Thoracic aorta (tissue), 2 donors: Measurements from ENCODE around the gene HMG20A. TPM values are rescaled to one million over a fixed set of nuclear protein-coding genes. Genes with fewer than 3 reads are reported as not detected.
A peak's percentile ranks its signal among the peaks of the same experiment; 100 is the strongest.

Experiments
- ATAC-seq: fragments of 150-250 bp; one replicate; pipeline ENCODE4 v1.8.0; 2017; ENCODE audit warnings: low read depth; ENCODE audit not compliant: insufficient number of reproducible peaks, low FRiP score
- DNase-seq: peaks from one replicate; pipeline ENCODE4 v3.0.0-alpha.2; 2020; ENCODE audit warnings: low spot score
- H3K27ac ChIP-seq, 2 donors: fragments of 200-600 bp; sonication (generic); 1 replicate in 1 of 2; 2 replicates in 1 of 2; pipeline ENCODE4 v1.5.1; 2016; ENCODE audit warnings: mild to moderate bottlenecking in 2 of 2, moderate library complexity in 2 of 2
- H3K27me3 ChIP-seq: fragments of 200-600 bp; sonication (generic); replicated peaks from 2 replicates; pipeline ENCODE4 v1.6.0; 2016; ENCODE audit warnings: mild to moderate bottlenecking; ENCODE audit not compliant: insufficient read depth
- H3K36me3 ChIP-seq: fragments of 200-600 bp; sonication (generic); one replicate; pipeline ENCODE4 v1.5.1; 2016
- H3K4me1 ChIP-seq, 2 donors: fragments of 200-600 bp; sonication (generic); 1 replicate in 1 of 2; 2 replicates in 1 of 2; pipeline versions ENCODE4 v1.5.1 to v1.6.0; 2016; ENCODE audit warnings: low read depth in 2 of 2, mild to moderate bottlenecking in 1 of 2; ENCODE audit not compliant: control insufficient read depth in 1 of 2
- H3K4me3 ChIP-seq: fragments of 200-600 bp; sonication (generic); 2 replicates; pipeline ENCODE4 v1.5.1; 2016; ENCODE audit warnings: mild to moderate bottlenecking
- H3K9me3 ChIP-seq: fragments of 200-600 bp; sonication (generic); 2 replicates; pipeline ENCODE4 v1.5.1; 2016
- total RNA-seq, 2 donors: library from RNA; depleted of rRNA; stranded (reverse); fragments of >200 nt; gene quantifications; one replicate each; pipeline versions ENCODE4 v1.1.0 to v1.2.3, GENCODE V29; 2016
- TF ChIP-seq, protein P1 (sequence below): fragments of 200-600 bp; sonication (generic); IDR thresholded peaks from one replicate; pipeline ENCODE4 v1.5.1; 2019; ENCODE audit warnings: antibody characterized with exemption

The HMG20A gene
- total RNA-seq, 2 donors from 2014 or later, result 25.7 to 47.3 TPM

DNA sequence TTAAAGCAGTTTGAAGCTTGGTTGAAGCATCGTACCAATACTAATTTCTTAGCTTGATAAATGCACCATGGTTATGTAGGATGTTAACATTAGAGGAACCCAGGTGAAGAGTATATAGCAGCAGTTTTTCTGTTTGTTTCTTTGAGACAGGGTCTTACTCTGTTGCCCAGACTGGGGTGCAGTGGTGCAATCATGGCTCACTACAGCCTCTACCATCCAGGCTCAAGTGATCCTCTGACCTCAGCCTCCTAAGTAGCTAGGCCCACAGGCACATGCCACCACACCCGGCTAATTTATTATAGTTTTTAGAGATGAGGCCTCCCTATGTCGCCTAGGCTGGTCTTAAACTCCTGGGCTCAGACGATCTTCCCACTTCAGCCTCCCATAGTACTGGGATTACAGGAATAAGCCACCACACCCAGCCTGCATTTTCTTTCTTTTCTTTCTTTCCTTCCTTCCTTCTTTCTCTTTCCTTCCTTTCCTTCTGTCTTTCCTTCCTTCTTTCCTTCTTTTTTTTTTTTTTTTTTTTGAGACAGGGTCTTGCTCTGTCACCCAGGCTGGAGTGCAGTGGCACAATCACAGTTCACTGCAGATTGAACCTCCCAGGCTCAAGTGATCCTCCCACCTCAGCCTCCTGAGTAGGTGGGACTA is 6.9 kb upstream of the HMG20A start:
- H3K27ac ChIP-seq, result no peak overlapping the region
- H3K27me3 ChIP-seq, result no peaks in the 10 kb centered on the region
- ATAC-seq (no peak), DNase-seq (no peak)
- H3K36me3 ChIP-seq, result no peaks in the 10 kb centered on the region
- H3K4me1 ChIP-seq, result peaks cover 18 to 26% of the 10 kb centered on the region in 2 donors
- TF ChIP-seq, protein P1, sequence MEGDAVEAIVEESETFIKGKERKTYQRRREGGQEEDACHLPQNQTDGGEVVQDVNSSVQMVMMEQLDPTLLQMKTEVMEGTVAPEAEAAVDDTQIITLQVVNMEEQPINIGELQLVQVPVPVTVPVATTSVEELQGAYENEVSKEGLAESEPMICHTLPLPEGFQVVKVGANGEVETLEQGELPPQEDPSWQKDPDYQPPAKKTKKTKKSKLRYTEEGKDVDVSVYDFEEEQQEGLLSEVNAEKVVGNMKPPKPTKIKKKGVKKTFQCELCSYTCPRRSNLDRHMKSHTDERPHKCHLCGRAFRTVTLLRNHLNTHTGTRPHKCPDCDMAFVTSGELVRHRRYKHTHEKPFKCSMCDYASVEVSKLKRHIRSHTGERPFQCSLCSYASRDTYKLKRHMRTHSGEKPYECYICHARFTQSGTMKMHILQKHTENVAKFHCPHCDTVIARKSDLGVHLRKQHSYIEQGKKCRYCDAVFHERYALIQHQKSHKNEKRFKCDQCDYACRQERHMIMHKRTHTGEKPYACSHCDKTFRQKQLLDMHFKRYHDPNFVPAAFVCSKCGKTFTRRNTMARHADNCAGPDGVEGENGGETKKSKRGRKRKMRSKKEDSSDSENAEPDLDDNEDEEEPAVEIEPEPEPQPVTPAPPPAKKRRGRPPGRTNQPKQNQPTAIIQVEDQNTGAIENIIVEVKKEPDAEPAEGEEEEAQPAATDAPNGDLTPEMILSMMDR, result no peak
- H3K9me3 ChIP-seq, result no peaks in the 10 kb centered on the region
- H3K4me3 ChIP-seq, result no peak overlapping the region

DNA sequence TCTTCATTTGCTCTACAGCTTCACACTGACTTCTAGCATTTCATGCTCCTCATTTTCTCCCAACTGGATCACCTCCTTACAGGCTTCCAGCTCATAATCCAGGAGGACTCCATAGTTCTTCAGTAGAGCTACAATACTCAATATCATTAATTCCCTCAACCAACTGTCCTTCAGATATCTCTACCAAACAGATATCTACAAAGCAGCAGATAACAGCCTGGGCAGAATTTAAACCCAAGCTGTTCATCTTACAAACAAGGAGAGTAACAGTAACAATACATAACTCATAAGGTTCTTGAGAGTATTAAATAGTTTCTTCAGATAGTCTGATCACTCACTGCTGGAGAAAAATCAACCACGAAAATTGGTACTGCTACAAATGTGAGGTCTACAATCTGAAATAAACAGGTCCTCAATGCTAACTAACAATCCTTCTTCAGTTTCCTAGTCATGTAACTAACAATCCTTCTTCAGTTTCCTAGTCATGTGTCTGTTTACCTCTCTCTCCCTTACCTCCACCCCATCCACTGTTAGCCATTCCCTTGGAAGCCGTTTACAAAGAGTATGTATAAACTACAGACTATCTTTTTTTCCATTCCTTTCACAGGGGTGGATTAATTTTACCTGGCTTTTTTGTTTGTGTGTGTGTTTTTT is 5.8 kb upstream of the HMG20A start:
- H3K36me3 ChIP-seq, result no peaks in the 10 kb centered on the region
- DNase-seq (no peak), ATAC-seq (no peak)
- H3K27me3 ChIP-seq, result no peaks in the 10 kb centered on the region
- no peaks in the 10 kb centered on the region for H3K9me3 ChIP-seq
- H3K4me3 ChIP-seq, result no peak overlapping the region
- TF ChIP-seq, protein P1, result no peak
- no peak overlapping the region for H3K27ac ChIP-seq
- H3K4me1 ChIP-seq, result peaks cover 14 to 21% of the 10 kb centered on the region in 2 donors

DNA sequence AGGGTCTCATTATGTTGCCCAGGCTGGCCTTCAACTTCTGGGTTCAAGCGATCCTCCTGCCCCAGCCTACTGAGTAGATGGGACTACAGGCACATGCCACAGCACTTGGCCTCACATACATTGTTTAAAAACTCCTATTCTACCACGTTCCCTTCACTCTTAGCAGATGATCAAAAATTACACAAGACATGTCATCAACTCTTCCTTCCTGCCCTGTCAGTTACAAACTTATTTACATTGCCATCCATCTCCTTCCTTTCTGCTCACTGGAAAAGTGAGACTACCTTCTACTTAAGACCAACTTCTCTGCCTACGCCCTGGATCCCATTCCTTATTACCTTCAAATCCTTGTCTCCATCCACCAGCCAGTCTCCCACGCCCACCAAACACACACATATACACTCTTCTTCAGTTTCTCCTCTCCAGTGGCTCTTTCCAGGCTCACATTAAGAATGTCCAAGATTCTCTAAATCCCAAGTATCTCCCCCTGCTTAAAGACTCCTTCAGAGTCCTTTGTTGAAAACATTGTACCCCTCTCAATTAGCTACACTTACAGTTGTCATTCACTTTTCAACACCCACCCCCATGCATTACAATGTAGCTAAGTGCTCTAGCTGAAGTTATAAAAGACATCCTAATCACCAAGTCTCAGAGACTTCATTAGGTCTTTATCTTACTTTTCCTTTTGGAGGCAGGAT is 5.1 kb upstream of the HMG20A start:
- DNase-seq (no peak), ATAC-seq (no peak)
- TF ChIP-seq, protein P1, result no peak
- peaks cover 14 to 18% of the 10 kb centered on the region in 2 donors for H3K4me1 ChIP-seq
- no peaks in the 10 kb centered on the region for H3K36me3 ChIP-seq
- H3K27ac ChIP-seq, result no peak overlapping the region
- H3K4me3 ChIP-seq, result no peak overlapping the region
- no peaks in the 10 kb centered on the region for H3K9me3 ChIP-seq
- H3K27me3 ChIP-seq, result no peaks in the 10 kb centered on the region

DNA sequence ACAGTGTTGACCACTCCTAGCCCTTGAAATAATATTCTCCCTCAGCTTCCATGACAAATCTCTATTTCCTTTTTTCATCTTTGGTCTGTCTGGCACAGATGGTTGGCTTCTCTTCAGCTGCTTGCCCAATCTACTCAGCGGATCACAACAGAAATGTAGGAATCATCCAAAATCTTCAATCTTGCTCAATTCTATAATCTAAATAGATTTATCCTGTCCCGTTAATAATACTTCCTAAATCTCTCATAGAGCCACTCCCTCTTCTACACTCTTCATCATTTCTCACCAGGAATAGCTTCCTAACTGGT is 4.6 kb upstream of the HMG20A start:
- ATAC-seq (no peak), DNase-seq (peak; percentile 13)
- H3K36me3 ChIP-seq, result no peaks in the 10 kb centered on the region
- H3K4me1 ChIP-seq, result peaks cover 14 to 18% of the 10 kb centered on the region in 2 donors
- no peak overlapping the region for H3K4me3 ChIP-seq
- H3K9me3 ChIP-seq, result no peaks in the 10 kb centered on the region
- TF ChIP-seq, protein P1, result no peak
- no peaks in the 10 kb centered on the region for H3K27me3 ChIP-seq
- no peak overlapping the region for H3K27ac ChIP-seq

DNA sequence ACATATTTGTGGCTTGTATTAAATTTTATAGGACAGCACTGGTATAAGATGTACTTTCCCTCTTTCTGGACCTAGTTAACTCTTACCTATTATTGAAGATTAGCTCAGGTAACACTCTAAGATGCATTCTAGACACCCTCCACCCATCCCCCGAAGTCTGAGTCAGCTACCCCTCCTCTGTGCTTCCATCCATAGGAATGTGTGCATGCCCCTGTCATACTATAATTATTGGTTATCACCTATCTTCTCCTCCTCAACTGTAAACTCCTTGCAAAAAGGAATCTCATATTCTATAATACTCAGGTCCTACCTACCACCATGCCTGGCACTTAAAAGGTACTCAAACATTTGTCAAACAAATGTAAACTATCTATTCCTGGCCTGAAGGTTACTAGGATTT is 3.7 kb upstream of the HMG20A start:
- Histone ChIP-seq H3K4me3 (no peak overlapping the region), H3K4me1 (peaks cover 19 to 25% of the 10 kb centered on the region in 2 donors), H3K27me3 (no peaks in the 10 kb centered on the region), H3K36me3 (no peaks in the 10 kb centered on the region), H3K9me3 (no peaks in the 10 kb centered on the region), H3K27ac (no peak overlapping the region)
- DNase-seq, result no peak
- TF ChIP-seq, protein P1, result no peak
- ATAC-seq, result no peak
